SK-N-SH treated with all-trans-retinoic acid at 6 μM for 48 hours (cell line): Measurements from ENCODE around the gene OBSCN.
A peak's percentile ranks its signal among the peaks of the same experiment; 100 is the strongest.

Source experiments
- ATAC-seq: fragments of 200-7000 bp; cut with Tn5 transposase; 3 replicates; pipeline ENCODE4 v1.9.1; 2020; ENCODE audit warnings: mild to moderate bottlenecking, moderate library complexity
- ARNTL ChIP-seq: fragments of 450-650 bp; formaldehyde crosslinking; IDR thresholded peaks from 2 replicates; pipeline ENCODE4 v1.5.0; 2020; ENCODE audit warnings: low read depth, mild to moderate bottlenecking, moderate library complexity, borderline replicate concordance
- BACH2 ChIP-seq: fragments of 250-450 bp; sonication (Bioruptor Pico); IDR thresholded peaks from 2 replicates; pipeline ENCODE4 v1.9.0; 2021; ENCODE audit warnings: mild to moderate bottlenecking, borderline replicate concordance
- CSDC2 ChIP-seq: fragments of 250-450 bp; sonication (Bioruptor Pico); IDR thresholded peaks from 2 replicates; pipeline ENCODE4 v1.5.0; 2020; ENCODE audit warnings: mild to moderate bottlenecking, moderate library complexity
- ESRRG ChIP-seq: fragments of 250-450 bp; sonication (Bioruptor Pico); IDR thresholded peaks from 2 replicates; pipeline ENCODE4 v1.6.1; 2021; ENCODE audit warnings: mild to moderate bottlenecking
- ISL1 ChIP-seq: fragments of 250-450 bp; sonication (Bioruptor Pico); IDR thresholded peaks from 2 replicates; pipeline ENCODE4 v2.1.2; 2022; ENCODE audit warnings: mild to moderate bottlenecking, moderate library complexity
- OSR1 ChIP-seq: fragments of 250-450 bp; sonication (Bioruptor Pico); IDR thresholded peaks from 2 replicates; pipeline ENCODE4 v1.8.0; 2022; ENCODE audit warnings: moderate library complexity, mild to moderate bottlenecking, inconsistent platforms
- PPARA ChIP-seq: fragments of 250-450 bp; sonication (Bioruptor Pico); IDR thresholded peaks from 2 replicates; pipeline ENCODE4 v1.5.0; 2020; ENCODE audit warnings: mild to moderate bottlenecking, borderline replicate concordance
- RARB ChIP-seq: fragments of 250-450 bp; sonication (Bioruptor Pico); IDR thresholded peaks from 2 replicates; pipeline ENCODE4 v1.8.0; 2021; ENCODE audit warnings: mild to moderate bottlenecking, moderate library complexity
- TCF4 ChIP-seq: fragments of 250-450 bp; sonication (Bioruptor Pico); IDR thresholded peaks from 2 replicates; pipeline ENCODE4 v1.8.0; 2021; ENCODE audit warnings: mild to moderate bottlenecking, moderate library complexity, borderline replicate concordance
- TOX ChIP-seq: fragments of 250-450 bp; sonication (Bioruptor Pico); IDR thresholded peaks from 2 replicates; pipeline ENCODE4 v1.8.0; 2021; ENCODE audit warnings: mild to moderate bottlenecking, moderate library complexity, borderline replicate concordance
- ZC3H10 ChIP-seq: fragments of 250-450 bp; sonication (Bioruptor Pico); IDR thresholded peaks from 2 replicates; pipeline ENCODE4 v1.5.1; 2021; ENCODE audit warnings: mild to moderate bottlenecking, moderate library complexity
- ZFP3 ChIP-seq: fragments of 250-450 bp; sonication (Bioruptor Pico); IDR thresholded peaks from 2 replicates; pipeline ENCODE4 v1.5.0; 2020; ENCODE audit warnings: mild to moderate bottlenecking, moderate library complexity
- ZFP30 ChIP-seq: fragments of 450-650 bp; formaldehyde crosslinking; IDR thresholded peaks from 2 replicates; pipeline ENCODE4 v1.5.0; 2022; ENCODE audit warnings: mild to moderate bottlenecking, moderate library complexity
- ZNF565 ChIP-seq: fragments of 450-650 bp; formaldehyde crosslinking; conservative IDR thresholded peaks from 2 replicates; pipeline ENCODE4 v1.5.0; 2020; ENCODE audit warnings: low read depth, mild to moderate bottlenecking, moderate library complexity
- ZNF70 ChIP-seq: fragments of 450-650 bp; formaldehyde crosslinking; IDR thresholded peaks from 2 replicates; pipeline ENCODE4 v1.5.0; 2020; ENCODE audit warnings: mild to moderate bottlenecking, moderate library complexity
- ZNF8 ChIP-seq: fragments of 450-650 bp; formaldehyde crosslinking; IDR thresholded peaks from 2 replicates; pipeline ENCODE4 v1.5.0; 2020; ENCODE audit warnings: mild to moderate bottlenecking, moderate library complexity
- TF ChIP-seq, protein P1 (sequence below): fragments of 250-450 bp; sonication (Bioruptor Pico); IDR thresholded peaks from 2 replicates; pipeline ENCODE4 v1.8.0; 2021; ENCODE audit warnings: low read depth, mild to moderate bottlenecking, moderate library complexity, borderline replicate concordance
- TF ChIP-seq, protein P2 (sequence below): fragments of 250-450 bp; sonication (Bioruptor Pico); IDR thresholded peaks from 2 replicates; pipeline ENCODE4 v1.8.0; 2020; ENCODE audit warnings: mild to moderate bottlenecking, moderate library complexity, borderline replicate concordance
- TF ChIP-seq, protein P3 (sequence below): fragments of 250-450 bp; sonication (Bioruptor Pico); IDR thresholded peaks from 2 replicates; pipeline ENCODE4 v1.5.1; 2020; ENCODE audit warnings: low read depth, mild to moderate bottlenecking, moderate library complexity
- TF ChIP-seq, protein P4 (sequence below): fragments of 250-450 bp; sonication (Bioruptor Pico); IDR thresholded peaks from 2 replicates; pipeline ENCODE4 v1.5.0; 2020; ENCODE audit warnings: mild to moderate bottlenecking, moderate library complexity
- TF ChIP-seq, protein P5 (sequence below): fragments of 250-450 bp; sonication (Bioruptor Pico); IDR thresholded peaks from 2 replicates; pipeline ENCODE4 v1.5.1; 2021; ENCODE audit warnings: mild to moderate bottlenecking, moderate library complexity

Gene OBSCN

DNA sequence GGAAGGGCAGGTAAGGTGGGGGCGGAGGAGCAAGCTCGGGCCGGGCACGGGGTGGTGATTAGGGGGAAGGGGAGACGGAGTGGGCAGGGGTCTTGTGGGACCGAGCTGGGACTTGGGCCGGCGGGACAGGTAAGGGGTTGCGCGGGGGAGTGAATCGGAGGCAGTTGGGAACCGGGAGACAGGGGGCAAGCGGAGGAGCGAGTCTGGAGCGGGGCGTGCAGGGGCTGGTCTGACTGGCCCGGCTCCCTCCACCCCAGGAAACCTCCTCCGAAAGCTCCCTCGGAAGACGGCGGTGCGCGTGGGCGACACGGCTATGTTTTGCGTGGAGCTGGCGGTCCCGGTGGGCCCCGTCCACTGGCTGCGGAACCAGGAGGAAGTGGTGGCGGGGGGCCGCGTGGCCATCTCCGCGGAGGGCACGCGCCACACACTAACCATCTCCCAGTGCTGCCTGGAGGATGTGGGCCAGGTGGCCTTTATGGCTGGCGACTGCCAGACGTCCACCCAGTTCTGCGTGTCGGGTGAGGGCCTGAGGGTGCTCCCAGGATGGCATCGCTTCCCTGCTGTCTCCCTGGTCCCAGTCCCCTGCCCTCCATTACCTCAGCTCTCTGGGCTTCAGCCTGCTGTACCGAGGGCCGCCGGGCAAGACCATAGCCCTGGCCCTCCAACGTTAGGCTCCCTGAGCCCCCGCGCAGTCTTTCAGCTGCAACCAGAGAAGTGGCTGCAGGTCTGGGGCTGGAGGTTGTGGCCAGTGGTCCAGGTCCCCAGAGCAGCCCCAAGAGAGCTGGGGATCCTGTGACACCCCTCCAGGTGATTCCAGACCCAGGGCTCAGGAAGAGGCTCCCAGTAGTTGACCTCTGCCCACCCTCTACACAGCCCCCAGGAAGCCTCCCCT lies 6.3 kb downstream of the OBSCN start:
- peak; percentile 1; the same call in 2 of the 3 replicates for ATAC-seq
- TF ChIP-seq TCF4 (CRISPR knock-in tag) (no peak), ZFP30 (CRISPR knock-in tag) (no peak)

DNA sequence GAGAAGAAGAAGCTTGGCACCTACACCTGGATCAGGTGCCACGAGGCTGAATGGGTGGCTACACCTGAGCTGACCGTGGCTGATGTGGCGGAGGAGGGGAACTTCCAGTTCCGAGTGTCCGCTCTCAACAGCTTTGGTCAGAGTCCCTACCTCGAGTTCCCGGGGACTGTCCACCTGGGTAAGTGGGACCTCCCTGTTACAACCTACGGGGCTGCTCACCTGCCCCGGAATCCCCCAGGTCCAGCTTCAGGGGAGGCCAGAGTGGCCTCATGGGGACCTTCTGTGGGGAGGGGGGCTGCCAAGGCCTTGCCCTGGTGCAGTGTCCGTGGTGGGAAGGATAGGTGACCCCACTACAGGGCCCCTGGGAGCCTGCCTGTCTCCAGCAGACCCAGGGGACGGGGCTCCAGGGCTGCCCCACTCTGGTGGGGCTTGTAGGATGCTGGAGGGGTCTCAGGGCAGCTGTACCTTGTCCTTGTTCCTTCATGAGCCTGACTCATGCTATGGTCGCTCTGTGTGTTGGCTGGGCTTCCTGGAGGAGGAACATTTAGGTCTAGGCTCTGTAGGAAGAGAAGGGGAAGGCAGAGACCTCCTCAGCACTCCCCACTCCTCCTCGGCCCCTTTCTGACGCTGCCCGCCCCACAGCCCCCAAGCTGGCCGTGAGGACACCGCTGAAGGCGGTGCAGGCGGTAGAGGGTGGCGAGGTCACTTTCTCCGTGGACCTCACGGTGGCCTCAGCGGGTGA lies 7.2 kb downstream of the OBSCN start:
- TF ChIP-seq TOX (CRISPR knock-in tag): no peak
- no peak for TF ChIP-seq TCF4 (CRISPR knock-in tag)
- no peak for TF ChIP-seq ISL1 (CRISPR knock-in tag)
- no peak for TF ChIP-seq CSDC2
- no peak for TF ChIP-seq BACH2 (CRISPR knock-in tag)
- no peak for TF ChIP-seq ZC3H10 (CRISPR knock-in tag)
- no peak for TF ChIP-seq ESRRG (CRISPR knock-in tag)
- TF ChIP-seq OSR1: no peak
- TF ChIP-seq ZNF565: no peak
- no peak for ATAC-seq

DNA sequence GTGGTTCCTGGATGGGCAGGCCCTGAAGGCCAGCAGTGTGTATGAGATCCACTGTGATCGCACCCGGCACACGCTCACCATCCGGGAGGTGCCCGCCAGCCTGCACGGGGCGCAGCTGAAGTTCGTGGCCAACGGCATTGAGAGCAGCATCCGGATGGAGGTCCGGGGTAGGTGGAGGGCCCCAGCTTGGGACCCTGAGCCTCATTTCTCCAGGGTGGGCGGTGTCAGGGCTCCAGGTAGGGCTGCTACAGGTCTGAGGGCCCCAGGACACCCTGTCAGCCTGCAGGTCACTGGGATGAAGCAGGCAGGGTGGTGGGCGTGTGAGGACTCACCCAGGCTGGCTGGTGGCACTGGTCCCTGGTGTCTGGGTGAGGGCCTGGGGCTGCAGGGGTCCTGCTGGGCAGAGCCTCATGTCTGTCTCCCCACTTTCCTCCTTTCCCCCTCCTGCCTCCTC lies 7.8 kb downstream of the OBSCN start:
- TF ChIP-seq, protein P1, sequence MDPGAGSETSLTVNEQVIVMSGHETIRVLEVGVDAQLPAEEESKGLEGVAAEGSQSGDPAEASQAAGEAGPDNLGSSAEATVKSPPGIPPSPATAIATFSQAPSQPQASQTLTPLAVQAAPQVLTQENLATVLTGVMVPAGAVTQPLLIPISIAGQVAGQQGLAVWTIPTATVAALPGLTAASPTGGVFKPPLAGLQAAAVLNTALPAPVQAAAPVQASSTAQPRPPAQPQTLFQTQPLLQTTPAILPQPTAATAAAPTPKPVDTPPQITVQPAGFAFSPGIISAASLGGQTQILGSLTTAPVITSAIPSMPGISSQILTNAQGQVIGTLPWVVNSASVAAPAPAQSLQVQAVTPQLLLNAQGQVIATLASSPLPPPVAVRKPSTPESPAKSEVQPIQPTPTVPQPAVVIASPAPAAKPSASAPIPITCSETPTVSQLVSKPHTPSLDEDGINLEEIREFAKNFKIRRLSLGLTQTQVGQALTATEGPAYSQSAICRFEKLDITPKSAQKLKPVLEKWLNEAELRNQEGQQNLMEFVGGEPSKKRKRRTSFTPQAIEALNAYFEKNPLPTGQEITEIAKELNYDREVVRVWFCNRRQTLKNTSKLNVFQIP (CRISPR knock-in tag): no peak
- TF ChIP-seq RARB (no peak), ZNF565 (no peak), ZC3H10 (CRISPR knock-in tag) (no peak), ARNTL (CRISPR knock-in tag) (no peak), BACH2 (CRISPR knock-in tag) (no peak), ZFP30 (CRISPR knock-in tag) (no peak), OSR1 (no peak), TOX (CRISPR knock-in tag) (no peak), TCF4 (CRISPR knock-in tag) (no peak), ZNF8 (CRISPR knock-in tag) (no peak), PPARA (CRISPR knock-in tag) (no peak), ZFP3 (CRISPR knock-in tag) (no peak), ZNF70 (no peak)
- TF ChIP-seq, protein P2, sequence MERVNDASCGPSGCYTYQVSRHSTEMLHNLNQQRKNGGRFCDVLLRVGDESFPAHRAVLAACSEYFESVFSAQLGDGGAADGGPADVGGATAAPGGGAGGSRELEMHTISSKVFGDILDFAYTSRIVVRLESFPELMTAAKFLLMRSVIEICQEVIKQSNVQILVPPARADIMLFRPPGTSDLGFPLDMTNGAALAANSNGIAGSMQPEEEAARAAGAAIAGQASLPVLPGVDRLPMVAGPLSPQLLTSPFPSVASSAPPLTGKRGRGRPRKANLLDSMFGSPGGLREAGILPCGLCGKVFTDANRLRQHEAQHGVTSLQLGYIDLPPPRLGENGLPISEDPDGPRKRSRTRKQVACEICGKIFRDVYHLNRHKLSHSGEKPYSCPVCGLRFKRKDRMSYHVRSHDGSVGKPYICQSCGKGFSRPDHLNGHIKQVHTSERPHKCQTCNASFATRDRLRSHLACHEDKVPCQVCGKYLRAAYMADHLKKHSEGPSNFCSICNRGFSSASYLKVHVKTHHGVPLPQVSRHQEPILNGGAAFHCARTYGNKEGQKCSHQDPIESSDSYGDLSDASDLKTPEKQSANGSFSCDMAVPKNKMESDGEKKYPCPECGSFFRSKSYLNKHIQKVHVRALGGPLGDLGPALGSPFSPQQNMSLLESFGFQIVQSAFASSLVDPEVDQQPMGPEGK (CRISPR knock-in tag): no peak
- TF ChIP-seq, protein P3, sequence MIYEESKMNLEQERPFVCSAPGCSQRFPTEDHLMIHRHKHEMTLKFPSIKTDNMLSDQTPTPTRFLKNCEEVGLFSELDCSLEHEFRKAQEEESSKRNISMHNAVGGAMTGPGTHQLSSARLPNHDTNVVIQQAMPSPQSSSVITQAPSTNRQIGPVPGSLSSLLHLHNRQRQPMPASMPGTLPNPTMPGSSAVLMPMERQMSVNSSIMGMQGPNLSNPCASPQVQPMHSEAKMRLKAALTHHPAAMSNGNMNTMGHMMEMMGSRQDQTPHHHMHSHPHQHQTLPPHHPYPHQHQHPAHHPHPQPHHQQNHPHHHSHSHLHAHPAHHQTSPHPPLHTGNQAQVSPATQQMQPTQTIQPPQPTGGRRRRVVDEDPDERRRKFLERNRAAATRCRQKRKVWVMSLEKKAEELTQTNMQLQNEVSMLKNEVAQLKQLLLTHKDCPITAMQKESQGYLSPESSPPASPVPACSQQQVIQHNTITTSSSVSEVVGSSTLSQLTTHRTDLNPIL (CRISPR knock-in tag): no peak
- TF ChIP-seq, protein P4, sequence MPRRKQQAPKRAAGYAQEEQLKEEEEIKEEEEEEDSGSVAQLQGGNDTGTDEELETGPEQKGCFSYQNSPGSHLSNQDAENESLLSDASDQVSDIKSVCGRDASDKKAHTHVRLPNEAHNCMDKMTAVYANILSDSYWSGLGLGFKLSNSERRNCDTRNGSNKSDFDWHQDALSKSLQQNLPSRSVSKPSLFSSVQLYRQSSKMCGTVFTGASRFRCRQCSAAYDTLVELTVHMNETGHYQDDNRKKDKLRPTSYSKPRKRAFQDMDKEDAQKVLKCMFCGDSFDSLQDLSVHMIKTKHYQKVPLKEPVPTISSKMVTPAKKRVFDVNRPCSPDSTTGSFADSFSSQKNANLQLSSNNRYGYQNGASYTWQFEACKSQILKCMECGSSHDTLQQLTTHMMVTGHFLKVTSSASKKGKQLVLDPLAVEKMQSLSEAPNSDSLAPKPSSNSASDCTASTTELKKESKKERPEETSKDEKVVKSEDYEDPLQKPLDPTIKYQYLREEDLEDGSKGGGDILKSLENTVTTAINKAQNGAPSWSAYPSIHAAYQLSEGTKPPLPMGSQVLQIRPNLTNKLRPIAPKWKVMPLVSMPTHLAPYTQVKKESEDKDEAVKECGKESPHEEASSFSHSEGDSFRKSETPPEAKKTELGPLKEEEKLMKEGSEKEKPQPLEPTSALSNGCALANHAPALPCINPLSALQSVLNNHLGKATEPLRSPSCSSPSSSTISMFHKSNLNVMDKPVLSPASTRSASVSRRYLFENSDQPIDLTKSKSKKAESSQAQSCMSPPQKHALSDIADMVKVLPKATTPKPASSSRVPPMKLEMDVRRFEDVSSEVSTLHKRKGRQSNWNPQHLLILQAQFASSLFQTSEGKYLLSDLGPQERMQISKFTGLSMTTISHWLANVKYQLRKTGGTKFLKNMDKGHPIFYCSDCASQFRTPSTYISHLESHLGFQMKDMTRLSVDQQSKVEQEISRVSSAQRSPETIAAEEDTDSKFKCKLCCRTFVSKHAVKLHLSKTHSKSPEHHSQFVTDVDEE (CRISPR knock-in tag): no peak
- TF ChIP-seq, protein P5, sequence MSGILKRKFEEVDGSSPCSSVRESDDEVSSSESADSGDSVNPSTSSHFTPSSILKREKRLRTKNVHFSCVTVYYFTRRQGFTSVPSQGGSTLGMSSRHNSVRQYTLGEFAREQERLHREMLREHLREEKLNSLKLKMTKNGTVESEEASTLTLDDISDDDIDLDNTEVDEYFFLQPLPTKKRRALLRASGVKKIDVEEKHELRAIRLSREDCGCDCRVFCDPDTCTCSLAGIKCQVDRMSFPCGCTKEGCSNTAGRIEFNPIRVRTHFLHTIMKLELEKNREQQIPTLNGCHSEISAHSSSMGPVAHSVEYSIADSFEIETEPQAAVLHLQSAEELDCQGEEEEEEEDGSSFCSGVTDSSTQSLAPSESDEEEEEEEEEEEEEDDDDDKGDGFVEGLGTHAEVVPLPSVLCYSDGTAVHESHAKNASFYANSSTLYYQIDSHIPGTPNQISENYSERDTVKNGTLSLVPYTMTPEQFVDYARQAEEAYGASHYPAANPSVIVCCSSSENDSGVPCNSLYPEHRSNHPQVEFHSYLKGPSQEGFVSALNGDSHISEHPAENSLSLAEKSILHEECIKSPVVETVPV (CRISPR knock-in tag): no peak
- ATAC-seq: no peak
